HG02798 (cell line): ENCODE measurements around the gene MCF2L2.

Experiments
- ATAC-seq: cut with Tn5 transposase; IDR thresholded peaks from one replicate; pipeline ENCODE4 v1.9.1; 2021; ENCODE audit warnings: mild to moderate bottlenecking; ENCODE audit not compliant: unreplicated experiment, poor library complexity

The MCF2L2 gene

DNA sequence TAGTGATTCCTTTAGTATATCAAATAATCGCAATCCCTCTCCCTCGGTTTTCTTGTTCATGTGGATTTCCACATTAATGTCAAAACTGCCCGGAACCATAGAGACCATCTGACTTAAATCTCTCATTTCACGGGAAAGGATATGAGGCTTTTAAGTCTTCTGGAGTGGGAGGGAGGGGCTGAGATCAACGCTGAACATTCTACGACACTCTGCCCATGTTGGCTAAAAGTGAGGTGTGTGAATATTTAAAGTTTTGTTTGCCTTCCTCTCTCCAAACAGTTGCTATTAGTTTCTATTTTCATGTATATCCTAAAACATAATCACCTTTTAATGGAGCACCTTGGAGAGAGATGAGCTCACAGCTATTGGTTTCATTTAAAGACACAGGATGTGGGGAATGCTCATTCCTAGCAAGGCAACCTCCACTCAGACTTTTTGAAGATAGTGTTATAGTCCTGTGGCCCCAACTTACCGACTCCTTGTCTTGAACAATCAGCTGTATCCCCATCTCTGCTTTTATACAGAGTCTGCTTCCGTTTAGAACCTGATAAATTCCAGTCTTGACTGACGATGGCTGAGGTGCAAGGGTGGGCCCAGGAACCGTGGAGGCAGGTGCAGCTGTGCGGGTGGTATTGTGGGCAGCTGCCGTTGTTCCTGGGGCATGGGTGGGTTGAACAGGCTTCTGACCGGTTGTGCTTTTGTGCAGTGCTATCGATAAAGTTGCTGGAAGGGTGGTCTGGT is 275.0 kb downstream of the MCF2L2 start:
- no peak for ATAC-seq

DNA sequence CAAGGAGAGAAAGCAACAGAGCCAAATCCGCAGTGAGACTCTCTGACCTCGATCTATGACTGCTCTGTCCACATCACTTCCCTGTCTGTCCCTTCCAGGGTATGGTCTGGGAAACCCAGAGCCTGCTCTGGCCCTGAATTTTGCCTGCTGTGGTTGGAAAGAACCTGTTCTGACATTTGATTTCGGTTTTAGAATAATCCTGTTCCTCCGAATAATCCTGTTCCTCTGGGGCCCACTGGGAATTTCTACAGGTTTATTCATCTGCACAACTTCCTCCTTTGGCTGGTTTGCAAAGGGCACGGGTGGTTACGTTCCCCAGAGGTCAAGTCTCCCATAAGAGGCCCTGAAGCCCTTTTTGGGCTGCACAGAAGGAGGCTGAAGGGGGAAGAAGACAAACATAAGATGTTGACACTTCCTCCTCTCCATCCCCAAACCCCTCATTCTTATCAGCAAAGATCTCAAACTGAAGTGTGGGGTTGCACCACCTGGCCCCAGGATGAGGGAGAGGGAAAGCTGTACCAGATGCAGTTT is 276.5 kb downstream of the MCF2L2 start:
- ATAC-seq = no peak

DNA sequence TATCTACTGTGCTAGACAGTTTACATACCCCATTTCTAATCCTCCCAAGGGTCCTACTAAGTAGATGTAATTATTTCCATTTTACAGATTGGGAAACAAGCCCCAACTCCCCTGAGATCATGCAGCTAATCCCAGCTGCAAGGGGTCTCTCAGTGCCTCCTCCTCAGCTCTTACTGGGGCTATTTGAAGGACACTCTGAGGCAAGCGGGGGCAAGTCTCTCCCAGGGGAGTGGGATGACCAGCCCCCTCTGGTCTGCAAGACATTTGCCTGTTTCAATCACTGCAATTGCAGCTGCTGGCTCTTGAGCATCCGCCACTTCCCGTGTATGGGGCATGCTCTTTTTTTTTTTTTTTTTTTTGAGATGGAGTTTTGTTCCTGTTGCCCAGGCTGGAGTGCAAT is 277.3 kb downstream of the MCF2L2 start:
- ATAC-seq = no peak

DNA sequence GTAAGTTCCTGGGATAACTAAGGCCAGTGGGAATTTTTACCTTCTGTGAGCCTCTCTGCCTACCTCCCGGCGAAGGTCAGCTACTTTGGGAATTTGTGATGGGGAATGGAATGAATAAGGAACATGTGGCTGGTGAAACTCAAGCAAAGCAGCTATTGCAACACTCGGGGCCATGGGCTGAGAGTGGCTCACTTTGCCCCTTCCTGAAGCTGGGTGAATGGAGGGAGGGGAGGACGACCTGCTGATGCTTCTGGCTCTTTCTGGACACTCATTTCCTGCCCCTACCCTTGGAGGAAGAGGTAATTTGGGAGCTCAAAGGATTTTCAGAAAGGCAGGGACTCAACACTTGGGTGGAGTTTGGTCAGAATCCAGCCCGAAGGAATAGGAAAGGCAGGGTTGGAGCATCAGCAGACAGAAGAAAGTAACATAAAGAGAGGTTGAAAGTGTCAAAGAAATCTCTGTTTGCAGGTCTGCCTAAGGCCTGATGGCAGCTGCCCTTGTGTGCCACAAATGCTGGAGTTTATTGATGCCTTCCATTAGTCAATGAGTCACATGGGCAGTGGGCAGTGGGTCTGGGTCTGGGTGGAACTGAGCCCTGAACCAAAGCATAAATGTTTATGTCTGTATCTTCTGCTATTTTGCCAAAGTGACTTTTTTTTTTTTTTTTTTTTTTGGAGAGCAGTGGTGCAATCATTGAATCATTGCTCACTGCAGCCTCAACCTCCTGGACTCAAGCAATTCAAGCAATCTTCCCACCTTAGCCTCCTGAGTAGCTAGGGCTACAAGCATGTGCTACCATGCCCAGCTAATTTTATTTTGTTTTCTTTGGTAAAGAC is 278.3 kb downstream of the MCF2L2 start:
- no peak for ATAC-seq

DNA sequence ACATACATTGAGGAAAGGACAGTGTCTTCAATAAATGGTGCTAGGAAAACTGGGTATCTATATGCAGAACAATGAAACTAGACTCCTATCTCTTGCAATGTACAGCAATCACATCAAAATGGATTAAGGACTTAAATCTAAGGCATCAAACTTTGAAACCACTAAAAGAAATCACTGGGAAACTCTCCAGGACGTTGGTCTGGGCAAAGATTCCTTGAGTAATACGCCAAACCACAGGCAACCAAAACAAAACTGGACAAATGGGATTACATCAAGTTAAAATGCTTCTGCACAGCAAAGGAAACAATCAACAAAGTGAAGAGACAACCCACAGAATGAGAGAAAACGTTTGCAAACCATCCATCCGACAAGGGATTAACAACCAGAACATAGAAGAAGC is 280.4 kb downstream of the MCF2L2 start:
- no peak for ATAC-seq

DNA sequence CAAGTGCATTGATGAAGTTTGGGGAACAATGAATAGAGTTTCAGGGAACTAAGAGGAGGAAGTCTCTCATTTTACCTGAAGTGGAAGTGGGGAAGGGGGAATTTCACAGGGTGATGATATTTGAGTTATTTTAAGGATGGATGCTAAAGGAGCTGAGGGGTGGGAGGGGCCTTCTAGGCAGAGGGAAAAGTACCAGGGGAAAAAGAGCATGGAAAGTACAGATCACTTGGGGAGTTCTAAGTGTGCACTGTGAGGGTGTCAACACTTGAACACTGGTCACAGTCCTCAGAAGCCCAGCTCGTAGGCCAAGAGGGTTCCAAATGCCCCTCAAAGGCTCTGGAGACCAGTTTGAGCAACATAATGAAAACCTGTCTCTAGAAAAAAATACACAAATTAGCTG is 284.1 kb downstream of the MCF2L2 start:
- ATAC-seq = no peak

DNA sequence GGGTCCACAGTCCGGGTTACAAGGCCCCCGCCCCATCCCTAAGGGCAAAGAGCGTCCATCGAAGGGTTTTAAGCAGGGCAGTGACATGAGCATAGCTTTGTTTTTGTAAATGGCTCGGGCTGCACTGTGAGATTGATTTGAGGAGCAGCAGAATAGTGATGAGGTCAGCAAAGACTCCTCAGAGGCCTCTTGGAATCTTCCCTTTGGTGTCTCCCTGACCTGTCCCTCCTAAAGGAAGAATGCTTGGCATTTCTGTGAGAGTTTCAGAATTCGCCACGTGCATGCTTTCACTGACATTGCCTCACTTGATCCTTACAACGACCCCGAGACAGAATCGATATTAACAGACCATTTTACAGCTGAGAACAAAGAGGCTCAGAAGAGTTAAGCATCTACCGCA is 286.2 kb downstream of the MCF2L2 start:
- ATAC-seq = no peak

DNA sequence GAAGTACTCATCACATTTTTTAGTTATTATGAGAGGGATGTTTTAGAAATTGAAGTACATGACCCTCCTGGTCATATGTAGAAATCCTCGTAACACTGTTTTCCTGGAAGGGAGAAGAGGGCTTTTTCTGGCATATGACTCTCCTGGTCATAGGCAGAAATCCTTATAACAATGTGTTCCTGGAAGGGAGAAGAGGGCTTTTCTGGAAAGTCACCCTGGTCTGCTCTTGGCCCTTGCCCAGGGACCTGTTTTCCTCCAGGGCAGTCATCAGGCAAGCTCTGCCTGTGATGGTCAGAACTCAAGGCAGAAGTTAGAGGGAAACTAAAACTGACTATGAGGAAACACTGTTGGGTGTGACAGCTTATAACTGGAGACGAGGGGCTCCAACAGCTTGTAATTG is 293.6 kb downstream of the MCF2L2 start:
- ATAC-seq = no peak

DNA sequence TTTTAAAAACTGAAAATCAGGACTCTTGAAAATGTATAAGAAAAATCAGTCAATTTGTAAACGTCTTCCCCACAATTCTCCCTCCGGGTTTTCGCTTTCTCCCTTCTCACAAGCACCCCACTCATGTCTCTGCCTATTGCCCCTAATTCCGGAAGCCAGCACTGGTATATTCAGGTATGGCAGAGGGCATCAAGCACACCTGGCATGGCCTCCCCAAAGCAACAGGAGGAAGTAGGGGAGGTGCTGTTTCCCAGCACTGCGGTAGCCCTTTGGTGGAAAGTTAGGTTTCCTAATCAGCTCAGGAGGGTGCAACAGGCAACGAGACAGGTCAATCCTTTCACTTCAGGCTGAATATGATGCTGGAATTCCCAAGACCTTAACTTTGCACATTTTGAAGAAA is 296.0 kb downstream of the MCF2L2 start:
- no peak for ATAC-seq

DNA sequence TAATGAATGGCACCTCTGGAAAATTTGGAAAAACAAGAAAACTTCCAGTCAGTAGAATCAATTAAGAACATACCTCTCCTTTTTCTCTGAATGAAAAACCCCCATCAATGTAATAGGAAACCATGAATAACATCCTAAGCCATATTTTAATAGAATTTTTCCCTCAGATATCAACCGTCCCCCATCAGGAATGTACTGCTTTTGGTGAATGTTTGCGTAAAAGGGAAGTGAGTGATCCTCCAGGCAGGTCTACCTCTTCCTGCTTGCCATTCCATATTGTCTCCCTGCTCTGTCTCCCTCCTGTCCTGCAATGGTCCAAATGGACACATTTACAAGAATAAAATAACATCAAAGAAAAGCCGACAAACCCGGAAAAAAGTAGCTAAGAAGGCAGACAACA is 296.7 kb downstream of the MCF2L2 start:
- ATAC-seq = no peak

DNA sequence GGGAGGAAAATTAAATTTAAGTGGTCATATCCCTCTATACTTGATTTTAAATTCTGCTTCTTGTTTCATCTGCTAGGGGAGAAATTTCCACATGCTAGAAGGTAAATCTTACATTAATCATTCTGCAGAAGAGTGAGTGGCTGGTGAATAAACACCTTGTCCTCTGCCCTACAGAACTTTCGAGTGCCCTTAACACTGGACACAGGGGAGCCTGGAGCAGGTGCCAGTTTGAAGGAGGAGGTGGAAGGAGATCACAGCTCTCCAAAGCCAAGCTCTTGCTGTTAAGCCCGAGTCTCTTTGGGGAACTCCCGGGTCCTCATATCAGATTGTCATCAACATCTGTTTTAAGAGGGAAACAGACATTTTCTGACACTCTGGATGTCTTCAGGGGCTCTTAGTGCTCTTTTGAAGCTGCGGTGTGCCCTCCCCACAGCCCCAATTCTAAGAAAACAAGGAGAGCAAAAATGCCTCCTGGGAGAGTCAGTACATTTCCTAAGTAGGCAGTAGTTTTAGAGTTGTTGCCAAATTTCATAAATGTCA is 297.2 kb downstream of the MCF2L2 start:
- ATAC-seq = no peak

DNA sequence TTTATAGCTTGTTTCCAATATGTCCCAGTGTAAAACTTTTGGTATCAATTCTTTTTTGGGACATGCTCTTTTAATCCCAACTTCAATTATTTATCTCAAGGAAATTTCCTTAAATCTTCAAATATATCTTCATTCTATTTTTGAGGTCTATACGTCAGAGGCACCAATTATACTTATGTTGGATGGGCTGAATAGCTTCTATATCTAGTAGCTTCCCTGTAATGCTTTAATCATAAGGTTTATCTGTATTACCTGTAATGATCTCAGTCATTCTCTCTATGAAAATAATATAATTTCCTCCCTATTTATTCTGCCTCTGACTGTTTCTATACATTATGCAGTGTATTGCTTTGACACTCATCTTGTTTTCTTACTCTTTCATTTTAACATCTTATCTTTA is 299.2 kb downstream of the MCF2L2 start:
- ATAC-seq = no peak

DNA sequence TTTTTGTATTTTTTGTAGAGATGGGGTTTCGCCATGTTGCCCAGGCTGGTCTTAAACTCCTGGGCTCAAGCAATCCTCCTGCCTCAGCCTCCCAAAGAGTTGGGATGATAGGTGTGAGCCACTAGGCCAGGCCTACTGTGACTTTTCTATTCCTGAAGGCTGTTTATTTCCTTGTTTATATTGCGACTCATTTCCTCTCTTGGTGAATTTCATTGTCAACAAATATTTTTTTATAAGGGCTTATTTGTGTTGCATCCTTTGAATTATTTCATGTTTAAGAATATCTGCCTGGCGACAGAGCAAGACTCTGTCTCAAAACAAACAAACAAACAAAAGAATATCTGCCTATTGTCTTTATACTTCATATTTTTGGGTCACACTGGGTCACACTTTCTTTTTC is 299.7 kb downstream of the MCF2L2 start:
- ATAC-seq = no peak
